IPS-15b (cell line): ENCODE data around the gene COL4A6.
"Not testable (repeated sequence)": the region's sequence is repeated elsewhere in the genome, so short reads cannot be mapped to it uniquely, and the experiment has no call there.

Experiments
- H3K27me3 ChIP-seq: one replicate; pipeline ENCODE4 v1.6.1; 2013; ENCODE audit warnings: low read length; ENCODE audit not compliant: control insufficient read depth, insufficient read depth
- H3K36me3 ChIP-seq: one replicate; pipeline ENCODE4 v1.6.1; 2013; ENCODE audit warnings: low read length; ENCODE audit not compliant: control insufficient read depth, insufficient read depth
- H3K4me1 ChIP-seq: one replicate; pipeline ENCODE4 v1.6.1; 2013; ENCODE audit warnings: mild to moderate bottlenecking, low read length; ENCODE audit not compliant: control insufficient read depth, insufficient read depth
- H3K4me3 ChIP-seq: one replicate; pipeline ENCODE4 v1.5.1; 2013; ENCODE audit warnings: low read depth, low read length
- H3K9ac ChIP-seq: one replicate; pipeline ENCODE4 v1.6.1; 2013; ENCODE audit warnings: low read depth, mild to moderate bottlenecking, low read length
- H3K9me3 ChIP-seq: one replicate; pipeline ENCODE4 v1.6.1; 2013; ENCODE audit warnings: mild to moderate bottlenecking, low read length; ENCODE audit not compliant: control insufficient read depth, insufficient read depth

COL4A6 gene

GRCh38 chrX:108438110-108438623 is at the start of gene COL4A6:
TSS of gene COL4A6 (minus strand) at chrX:108438422. CDS start at chrX:108438196, 226 bp downstream.
- Histone ChIP-seq H3K9ac (peak within 1 kb of the TSS; percentile 6), H3K9me3 (no peaks in the 10 kb centered on the region), H3K36me3 (no peaks in the 10 kb centered on the region), H3K27me3 (peaks cover 21% of the 10 kb centered on the region), H3K4me1 (peaks cover 6% of the 10 kb centered on the region), H3K4me3 (peak within 1 kb of the TSS; percentile 90)

DNA sequence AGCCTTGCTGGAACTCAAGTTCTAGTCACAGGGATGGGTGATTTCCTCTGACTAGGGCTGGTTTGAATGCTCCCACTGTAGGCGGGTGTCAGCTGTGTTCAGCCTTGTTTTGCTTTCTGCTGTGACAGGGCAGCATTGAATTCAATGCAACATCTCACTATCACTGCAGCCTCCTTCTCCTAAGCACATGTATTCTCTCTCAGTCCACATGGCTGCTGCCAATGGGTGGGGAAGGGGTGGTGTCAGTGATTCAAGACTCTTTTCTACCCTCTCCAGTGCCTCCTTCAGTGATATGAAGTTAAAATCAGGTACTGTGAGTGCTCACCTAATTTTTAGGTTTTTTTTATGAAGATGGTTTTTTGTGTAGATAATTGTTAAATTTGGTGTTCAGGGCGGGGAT is 47.7 kb upstream of the COL4A6 start:
- Histone ChIP-seq H3K9ac (no peak overlapping the region), H3K4me1 (peaks cover under 1% of the 10 kb centered on the region), H3K27me3 (no peaks in the 10 kb centered on the region), H3K4me3 (no peak overlapping the region), H3K36me3 (peaks cover under 1% of the 10 kb centered on the region), H3K9me3 (no peaks in the 10 kb centered on the region)

DNA sequence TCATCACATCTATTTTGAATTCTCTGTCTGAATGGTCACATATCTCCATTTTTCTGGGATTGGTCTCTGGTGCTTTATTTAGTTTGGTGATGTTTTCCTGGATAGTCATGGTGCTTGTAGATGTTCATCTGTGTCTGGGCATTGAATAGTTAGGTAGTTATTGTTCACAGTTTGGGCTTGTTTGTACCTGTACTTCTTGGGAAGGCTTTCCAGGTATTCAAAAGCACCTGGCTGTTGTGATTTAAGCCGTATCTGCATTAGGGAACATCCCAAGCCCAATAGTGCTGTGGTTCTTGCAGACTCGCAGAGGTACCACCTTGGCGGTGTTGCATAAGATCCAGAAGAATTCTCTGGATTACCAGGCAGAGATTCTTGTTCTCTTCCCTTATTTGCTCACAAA is 46.0 kb upstream of the COL4A6 start:
- peaks cover 7% of the 10 kb centered on the region for H3K36me3 ChIP-seq
- H3K9ac ChIP-seq: no peak overlapping the region
- H3K9me3 ChIP-seq: no peaks in the 10 kb centered on the region
- H3K4me3 ChIP-seq: no peak overlapping the region
- H3K4me1 ChIP-seq: no peaks in the 10 kb centered on the region
- H3K27me3 ChIP-seq: no peaks in the 10 kb centered on the region

- H3K27me3 ChIP-seq, H3K4me1 ChIP-seq, H3K36me3 ChIP-seq, H3K9ac ChIP-seq, H3K4me3 ChIP-seq, H3K9me3 ChIP-seq: not testable (repeated sequence)
These were observed 43.3 kb upstream of the COL4A6 start for GRCh38 chrX:108481528-108481927.

GRCh38 chrX:108473979-108474378 is 35.8 kb upstream of the COL4A6 start:
- no peaks in the 10 kb centered on the region for H3K9me3 ChIP-seq
- no peak overlapping the region for H3K4me3 ChIP-seq
- H3K27me3 ChIP-seq: no peaks in the 10 kb centered on the region
- no peaks in the 10 kb centered on the region for H3K36me3 ChIP-seq
- no peaks in the 10 kb centered on the region for H3K4me1 ChIP-seq
- H3K9ac ChIP-seq: no peak overlapping the region

DNA sequence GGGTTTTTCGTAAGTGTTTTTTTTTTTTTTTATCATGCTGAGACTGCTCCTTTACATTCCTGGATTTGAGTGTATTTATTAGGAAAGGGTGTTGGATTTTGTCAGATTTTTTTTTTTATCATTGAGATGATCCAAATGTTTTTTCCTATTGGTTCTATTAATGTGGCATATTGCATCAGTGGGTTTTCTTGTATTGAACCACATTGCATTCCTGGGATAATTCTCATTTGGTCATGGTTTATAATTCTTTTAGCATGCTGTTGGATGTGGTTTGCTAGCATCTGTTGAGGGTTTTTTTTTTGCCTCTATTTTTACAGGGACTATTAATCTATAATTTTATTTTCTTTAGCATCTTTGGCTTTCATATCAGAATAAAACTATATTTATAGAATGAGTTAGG is 30.3 kb upstream of the COL4A6 start:
- H3K4me3 ChIP-seq: no peak overlapping the region
- no peaks in the 10 kb centered on the region for H3K4me1 ChIP-seq
- H3K27me3 ChIP-seq: no peaks in the 10 kb centered on the region
- no peaks in the 10 kb centered on the region for H3K9me3 ChIP-seq
- no peaks in the 10 kb centered on the region for H3K36me3 ChIP-seq
- H3K9ac ChIP-seq: no peak overlapping the region

DNA sequence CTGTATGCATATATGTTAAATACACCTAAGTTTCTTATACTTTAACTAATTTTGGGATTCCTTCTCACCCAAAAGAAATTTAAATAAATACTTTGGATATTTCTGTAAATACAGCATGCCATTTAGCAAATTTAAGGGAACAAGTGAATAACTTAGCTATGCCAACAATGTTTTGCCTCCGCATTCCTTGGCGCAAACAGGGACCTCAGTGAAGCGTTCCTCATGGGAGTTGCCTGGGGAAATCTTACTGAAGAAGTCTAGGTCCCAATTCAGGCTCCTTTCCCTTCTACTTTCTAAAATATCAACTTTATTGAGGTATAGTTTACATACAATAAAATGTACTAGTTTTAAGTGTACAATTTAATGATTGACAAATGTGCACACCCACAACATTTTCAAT is 26.4 kb upstream of the COL4A6 start:
- Histone ChIP-seq H3K36me3 (no peaks in the 10 kb centered on the region), H3K27me3 (no peaks in the 10 kb centered on the region), H3K9ac (no peak overlapping the region), H3K4me1 (no peaks in the 10 kb centered on the region), H3K9me3 (no peaks in the 10 kb centered on the region), H3K4me3 (no peak overlapping the region)

DNA sequence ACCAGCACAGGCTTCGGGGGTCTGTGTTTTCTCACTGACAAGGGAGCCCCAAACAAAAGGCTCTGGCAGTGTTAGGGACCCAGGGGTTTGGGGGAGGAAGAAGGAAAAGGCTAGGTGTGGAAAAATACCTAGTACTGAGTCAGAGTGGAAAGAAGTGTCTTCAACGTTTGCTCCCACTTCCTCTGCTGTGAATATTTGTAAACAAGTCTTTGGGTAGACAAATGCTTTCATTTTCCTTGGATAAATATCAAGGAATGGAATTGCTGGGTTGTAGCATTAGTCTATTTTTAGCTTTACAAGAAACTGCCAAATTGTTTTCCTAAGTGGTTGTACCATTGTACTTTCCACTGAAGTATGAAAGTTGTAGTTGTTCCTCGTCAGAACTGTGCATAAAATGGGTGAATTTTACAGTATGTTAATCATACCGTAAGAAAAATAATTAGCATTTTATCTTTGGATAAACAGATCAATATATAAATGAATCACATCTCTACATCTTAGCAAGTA is 18.8 kb upstream of the COL4A6 start:
- Histone ChIP-seq H3K36me3 (no peaks in the 10 kb centered on the region), H3K27me3 (no peaks in the 10 kb centered on the region), H3K4me3 (no peak overlapping the region), H3K9ac (no peak overlapping the region), H3K9me3 (no peaks in the 10 kb centered on the region), H3K4me1 (no peaks in the 10 kb centered on the region)

- Histone ChIP-seq H3K9ac (no peak overlapping the region), H3K27me3 (no peaks in the 10 kb centered on the region), H3K9me3 (no peaks in the 10 kb centered on the region)
These were observed 15.6 kb upstream of the COL4A6 start for GRCh38 chrX:108453841-108454240.

GRCh38 chrX:108447303-108447702 is 9.1 kb upstream of the COL4A6 start:
- no peak overlapping the region for H3K9ac ChIP-seq
- no peaks in the 10 kb centered on the region for H3K9me3 ChIP-seq
- peaks cover 12% of the 10 kb centered on the region for H3K4me1 ChIP-seq
- H3K4me3 ChIP-seq: no peak overlapping the region
- H3K27me3 ChIP-seq: no peaks in the 10 kb centered on the region
- H3K36me3 ChIP-seq: no peaks in the 10 kb centered on the region

More at GRCh38 chrX:108453841-108454240, 15.6 kb upstream of the COL4A6 start:
- Histone ChIP-seq H3K4me1 (no peaks in the 10 kb centered on the region), H3K36me3 (no peaks in the 10 kb centered on the region), H3K4me3 (no peak overlapping the region)

GRCh38 chrX:108442901-108443464 is 4.8 kb upstream of the COL4A6 start:
- no peaks in the 10 kb centered on the region for H3K9me3 ChIP-seq
- H3K36me3 ChIP-seq: no peaks in the 10 kb centered on the region
- no peaks in the 10 kb centered on the region for H3K27me3 ChIP-seq
- peaks cover 18% of the 10 kb centered on the region for H3K4me1 ChIP-seq
- H3K4me3 ChIP-seq: no peak overlapping the region
- H3K9ac ChIP-seq: no peak overlapping the region

GRCh38 chrX:108439961-108440696 is 1.9 kb upstream of the COL4A6 start:
- Histone ChIP-seq H3K9me3 (no peaks in the 10 kb centered on the region), H3K4me1 (peaks cover 6% of the 10 kb centered on the region), H3K9ac (peak overlapping the region; percentile 84), H3K4me3 (peak overlapping the region; percentile 83), H3K27me3 (peaks cover 21% of the 10 kb centered on the region), H3K36me3 (no peaks in the 10 kb centered on the region)
